ENCODE data around the gene B4GALNT2. TPM values are rescaled to one million over a fixed set of nuclear protein-coding genes. Genes with fewer than 3 reads are reported as not detected.

The B4GALNT2 gene
- total and polyA plus RNA-seq, 2 of the 13 experiments (the other 11 are each of a cell fraction or from before 2014, with no cell fraction given) = not detected

GRCh38 chr17:49191917-49192741 is 59.6 kb downstream of the B4GALNT2 start (continued):
- TF ChIP-seq ARID2 (CRISPR knock-in tag; IDR thresholded peaks at IDR 0.05; ENCODE audit: borderline replicate concordance) = peak; percentile 91
- peak; percentile 49; the same call in 1 of the 2 replicates for TF ChIP-seq ZNF296 (CRISPR knock-in tag; conservative IDR thresholded peaks at IDR 0.05)
- TF ChIP-seq CEBPZ (IDR thresholded peaks at IDR 0.05; ENCODE audit: low read length) = no peak
- peak; percentile 74 for TF ChIP-seq ZNF788 (CRISPR knock-in tag; IDR thresholded peaks at IDR 0.05; ENCODE audit: borderline replicate concordance)
- TF ChIP-seq ZBTB4 (CRISPR knock-in tag; IDR thresholded peaks at IDR 0.05; ENCODE audit: borderline replicate concordance) = peak; percentile 58; the same call in 1 of the 2 replicates
- TF ChIP-seq THAP11 (CRISPR knock-in tag; IDR thresholded peaks at IDR 0.05) = peak; percentile 75
- TF ChIP-seq NFIC (IDR thresholded peaks at IDR 0.05; ENCODE audit: low read length) = peak; percentile 60; the same call in 1 of the 2 replicates
- no peak; the same call in none of the 2 replicates for TF ChIP-seq ATF3 (CRISPR knock-in tag; IDR thresholded peaks at IDR 0.05)
- TF ChIP-seq ZFX (CRISPR knock-in tag; IDR thresholded peaks at IDR 0.05; ENCODE audit: low read depth) = peak; percentile 89
- peak; percentile 25; the same call in 1 of the 2 replicates for TF ChIP-seq BATF2 (CRISPR knock-in tag; IDR thresholded peaks at IDR 0.05)
- peak; percentile 65; the same call in 1 of the 2 replicates for TF ChIP-seq SIX1 (CRISPR knock-in tag; IDR thresholded peaks at IDR 0.05; ENCODE audit: borderline replicate concordance)
- TF ChIP-seq HCFC1 (IDR thresholded peaks at IDR 0.05; ENCODE audit: low read depth, low read length) = peak; percentile 13; the same call in 1 of the 2 replicates
- peak; percentile 84 for TF ChIP-seq PRDM10 (CRISPR knock-in tag; IDR thresholded peaks at IDR 0.05; ENCODE audit: low read depth)
- TF ChIP-seq NCOA2 (CRISPR knock-in tag; IDR thresholded peaks at IDR 0.05) = peak; percentile 42; the same call in 1 of the 2 replicates
- TF ChIP-seq ZNF530 (CRISPR knock-in tag; IDR thresholded peaks at IDR 0.05; ENCODE audit: low read depth) = no peak
- peak; percentile 69 for TF ChIP-seq KAT7 (CRISPR knock-in tag; IDR thresholded peaks at IDR 0.05; ENCODE audit: borderline replicate concordance)
